Measurements from ENCODE around the gene ARVCF. TPM values are rescaled to one million over a fixed set of nuclear protein-coding genes. Genes with fewer than 3 reads are reported as not detected.

ARVCF gene
- 19.7 and 27.1 TPM in 2 replicates for total RNA-seq

GRCh38 chr22:20016734-20017621 lies at the start of gene ARVCF:
ARVCF (minus strand) TSS chr22:20016823; CDS start chr22:19990794, 26,029 bp downstream.
- peak within 1 kb of the TSS; percentile 94 for H3K4me2 ChIP-seq (ENCODE audit: insufficient read depth, low read length)
- peak; percentile 100 for DNase-seq (ENCODE audit: insufficient read length, low spot score, missing footprints)

GRCh38 chr22:20065896-20066616 lies 49.4 kb upstream of the ARVCF start:
- Histone ChIP-seq H3K36me3 (ENCODE audit: insufficient read depth, low read length) (peaks cover 16% of the 10 kb centered on the region), H3K4me1 (ENCODE audit: insufficient read depth, low read length) (no peaks in the 10 kb centered on the region), H4K20me1 (ENCODE audit: insufficient read depth, low read length) (peaks cover 4% of the 10 kb centered on the region), H2AFZ (ENCODE audit: low read length) (no peak overlapping the region), H3K27me3 (ENCODE audit: insufficient read depth, low read length) (no peaks in the 10 kb centered on the region), H3K4me3 (ENCODE audit: insufficient read depth, low read length) (no peak overlapping the region), H3K79me2 (ENCODE audit: insufficient read depth, low read length) (no peaks in the 10 kb centered on the region), H3K4me2 (ENCODE audit: insufficient read depth, low read length) (no peak overlapping the region), H3K9me3 (ENCODE audit: low read depth, low read length) (no peaks in the 10 kb centered on the region), H3K27ac (ENCODE audit: low read depth, low read length) (no peak overlapping the region)
- TF ChIP-seq CTCF (IDR thresholded peaks at IDR 0.05; ENCODE audit: extremely low read depth, low read depth, low read length): no peak
- peak; percentile 53 for DNase-seq (ENCODE audit: insufficient read length, low spot score, missing footprints)

More at GRCh38 chr22:20016734-20017621, at the start of gene ARVCF:
- H3K4me1 ChIP-seq (ENCODE audit: insufficient read depth, low read length): peaks cover 9% of the 10 kb centered on the region
- H3K4me3 ChIP-seq (ENCODE audit: insufficient read depth, low read length): peak within 1 kb of the TSS; percentile 77
- no peaks in the 10 kb centered on the region for H3K36me3 ChIP-seq (ENCODE audit: insufficient read depth, low read length)
- peaks cover 10% of the 10 kb centered on the region for H3K79me2 ChIP-seq (ENCODE audit: insufficient read depth, low read length)
- peak within 1 kb of the TSS; percentile 93 for H2AFZ ChIP-seq (ENCODE audit: low read length)
- H3K9me3 ChIP-seq (ENCODE audit: low read depth, low read length): no peaks in the 10 kb centered on the region
- H3K27ac ChIP-seq (ENCODE audit: low read depth, low read length): no peak within 1 kb of the TSS
- peaks cover 1% of the 10 kb centered on the region for H4K20me1 ChIP-seq (ENCODE audit: insufficient read depth, low read length)
- no peak for TF ChIP-seq CTCF (IDR thresholded peaks at IDR 0.05; ENCODE audit: extremely low read depth, low read depth, low read length)
- H3K27me3 ChIP-seq (ENCODE audit: insufficient read depth, low read length): peaks cover 24% of the 10 kb centered on the region

GRCh38 chr22:20064545-20065262 lies 48.1 kb upstream of the ARVCF start:
- DNase-seq (ENCODE audit: insufficient read length, low spot score, missing footprints): peak; percentile 48
- Histone ChIP-seq H3K27me3 (ENCODE audit: insufficient read depth, low read length) (no peaks in the 10 kb centered on the region), H2AFZ (ENCODE audit: low read length) (no peak overlapping the region), H3K27ac (ENCODE audit: low read depth, low read length) (no peak overlapping the region), H3K4me2 (ENCODE audit: insufficient read depth, low read length) (no peak overlapping the region), H3K36me3 (ENCODE audit: insufficient read depth, low read length) (peaks cover 17% of the 10 kb centered on the region), H3K4me1 (ENCODE audit: insufficient read depth, low read length) (no peaks in the 10 kb centered on the region), H3K79me2 (ENCODE audit: insufficient read depth, low read length) (no peaks in the 10 kb centered on the region), H3K4me3 (ENCODE audit: insufficient read depth, low read length) (no peak overlapping the region), H4K20me1 (ENCODE audit: insufficient read depth, low read length) (peaks cover 9% of the 10 kb centered on the region), H3K9me3 (ENCODE audit: low read depth, low read length) (no peaks in the 10 kb centered on the region)
- no peak for TF ChIP-seq CTCF (IDR thresholded peaks at IDR 0.05; ENCODE audit: extremely low read depth, low read depth, low read length)
